ENCODE data around the gene SRM. TPM values are rescaled to one million over a fixed set of nuclear protein-coding genes. Genes with fewer than 3 reads are reported as not detected.
"Not testable (repeated sequence)": the region's sequence is repeated elsewhere in the genome, so short reads cannot be mapped to it uniquely, and the experiment has no call there.

The SRM gene
- total RNA-seq, 8 experiments from 2014 or later: 42.6 to 256 (median 75.3) TPM

DNA sequence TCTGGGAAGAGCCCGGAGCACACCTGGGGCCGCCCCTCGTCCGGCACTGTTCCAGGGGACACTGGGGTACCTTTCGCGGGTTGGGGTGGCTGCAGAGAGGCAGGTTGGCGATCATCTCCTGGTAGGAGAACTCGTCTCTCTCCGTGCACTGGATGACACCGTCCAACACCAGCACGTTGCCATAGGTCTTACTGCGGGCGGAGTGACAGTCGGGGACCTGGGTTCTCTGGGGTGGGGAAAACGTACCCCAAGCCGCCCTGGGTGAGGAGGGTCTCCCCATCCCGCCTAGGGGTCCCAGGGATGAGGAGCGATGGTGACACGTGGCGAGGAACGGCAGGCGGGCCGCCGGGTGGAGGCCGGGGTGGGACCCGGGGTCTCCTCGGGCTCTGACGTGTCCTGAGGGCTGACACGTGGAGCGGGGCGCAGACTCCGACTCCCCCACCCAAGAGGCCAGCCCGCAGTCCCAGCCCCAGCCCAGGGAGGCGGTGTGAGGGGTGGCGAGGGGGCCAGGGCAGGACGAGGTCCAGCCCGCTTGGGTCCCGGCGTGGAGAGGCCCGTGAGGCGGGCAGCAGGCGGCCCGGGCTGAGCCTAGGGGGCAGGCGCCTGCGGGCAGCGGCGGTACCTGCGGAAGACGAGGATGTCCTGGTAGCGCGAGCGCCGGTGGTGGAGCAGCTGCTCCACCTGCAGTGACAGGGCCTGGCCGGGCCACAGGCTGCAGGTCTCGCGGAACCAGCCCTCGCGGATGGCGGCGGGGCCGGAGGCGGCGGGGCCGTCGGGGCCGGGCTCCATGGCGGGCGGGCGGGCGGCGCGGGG lies 457 bp downstream of the SRM start:
- peak overlapping the region; percentile 49 to 62 for H3K27ac ChIP-seq
- in situ Hi-C loops (cut with MboI; ENCODE audit: low pct_unique_long_range_greater_than_20kb in 2 of 9, low sequenced_read_pairs in 9 of 9, unreplicated experiment in 9 of 9): no loop called here

DNA sequence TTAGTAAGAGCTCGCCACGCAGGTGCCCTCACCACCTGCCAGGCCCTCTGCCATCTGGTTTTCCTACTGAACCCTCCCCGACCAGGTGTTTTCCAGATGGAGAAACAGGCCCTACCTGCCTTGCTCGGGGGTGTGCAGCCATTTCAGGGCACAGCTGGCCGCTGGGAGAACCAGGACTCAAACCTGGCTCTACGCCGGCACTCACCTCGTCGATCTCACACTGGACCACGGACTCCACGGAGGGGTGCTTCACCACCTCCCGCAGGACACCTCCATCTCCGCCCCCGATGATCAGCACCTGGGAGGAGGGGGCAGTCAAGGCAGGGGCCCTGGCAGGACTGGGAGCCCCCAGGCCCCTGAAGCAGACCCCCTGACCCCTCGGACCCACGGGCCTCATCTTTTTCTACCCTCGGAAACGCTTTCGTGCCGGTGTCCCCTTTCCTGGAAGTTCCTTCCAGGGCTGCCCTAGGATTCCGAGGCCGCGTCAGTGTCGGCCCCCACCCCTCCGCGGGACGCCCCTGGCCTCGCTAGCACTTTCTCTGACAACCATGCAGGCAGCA lies 1.1 kb downstream of the SRM start:
- in situ Hi-C loops (cut with MboI; ENCODE audit: low pct_unique_long_range_greater_than_20kb in 2 of 9, low sequenced_read_pairs in 9 of 9, unreplicated experiment in 9 of 9): no loop called here
- H3K4me3 ChIP-seq: peak overlapping the region; percentile 71 to 95 (median 84)
- H3K27ac ChIP-seq: no peak overlapping the region
- no peak for ATAC-seq (replicated peaks in 6 of 8)
- WGBS, 10 experiments: 60 to 100% (median 80%) methylated on average over 1 to 7 of the region's 28 CpGs; no CpG with 5 or more reads in 4 of the 10 experiments
- peaks cover 10 to 11% of the 10 kb centered on the region in 2 donors for H3K4me1 ChIP-seq (replicated peaks in 1 of 2)

More for the DNA sequence above, 457 bp downstream of the SRM start:
- peak; percentile 13 to 41 (median 32) for ATAC-seq (replicated peaks in 6 of 8)
- H3K4me3 ChIP-seq: peak overlapping the region; percentile 71 to 95 (median 84)
- WGBS, 10 experiments: 0% methylated on average over 3 to 6 of the region's 72 CpGs; no CpG with 5 or more reads in 7 of the 10 experiments
- peaks cover 10 to 11% of the 10 kb centered on the region in 2 donors for H3K4me1 ChIP-seq (replicated peaks in 1 of 2)

DNA sequence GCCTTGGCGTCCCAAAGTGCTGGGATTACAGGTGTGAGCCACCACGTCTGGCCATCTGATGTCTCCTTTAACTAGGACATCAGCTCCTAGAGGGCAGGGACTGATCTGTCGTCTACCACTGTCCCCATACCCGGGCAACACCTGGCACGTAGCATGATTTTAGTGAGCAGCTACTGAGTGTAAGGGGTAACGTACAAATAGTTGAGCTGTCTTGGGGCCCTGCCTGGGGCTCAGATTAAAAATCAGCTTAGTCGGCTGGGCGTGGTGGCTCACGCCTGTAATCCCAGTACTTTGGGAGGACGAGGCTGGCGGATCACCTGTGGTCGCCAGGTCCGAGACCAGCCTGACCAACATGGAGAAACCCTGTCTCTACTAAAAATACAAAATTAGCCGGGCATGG lies 1.8 kb downstream of the SRM start:
- 83 to 100% (median 93%) methylated on average over 2 to 14 of the region's 14 CpGs; no CpG with 5 or more reads in 4 of the 10 experiments for WGBS, 10 experiments
- ATAC-seq (replicated peaks in 6 of 8): no peak
- Histone ChIP-seq H3K4me1 (replicated peaks in 1 of 2) (peaks cover 13 to 15% of the 10 kb centered on the region in 2 donors), H3K27ac (no peak overlapping the region), H3K4me3 (peak overlapping the region in 1 of 5 donors; percentile 86)
- in situ Hi-C loops (cut with MboI; ENCODE audit: low pct_unique_long_range_greater_than_20kb in 2 of 9, low sequenced_read_pairs in 9 of 9, unreplicated experiment in 9 of 9): no loop called here

DNA sequence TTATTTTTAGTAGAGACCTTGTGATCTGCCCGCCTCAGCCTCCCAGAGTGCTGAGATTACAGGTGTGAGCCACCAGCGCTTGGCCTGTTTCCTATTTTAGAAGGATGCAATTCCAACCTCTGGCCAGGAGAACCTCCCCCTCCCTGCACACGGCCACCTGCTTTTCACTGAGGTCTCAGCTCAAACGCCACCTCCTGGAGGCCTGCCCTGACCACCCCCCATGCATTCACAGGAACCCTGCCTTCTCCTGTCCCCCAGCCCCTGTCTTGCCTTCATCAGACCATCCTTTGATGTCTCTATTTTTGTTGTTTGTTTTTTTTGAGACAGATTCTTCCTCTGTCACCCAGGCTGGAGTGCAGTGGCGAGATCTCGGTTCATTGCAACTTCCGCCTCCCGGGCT lies 2.3 kb downstream of the SRM start:
- in situ Hi-C loops (cut with MboI; ENCODE audit: low pct_unique_long_range_greater_than_20kb in 2 of 9, low sequenced_read_pairs in 9 of 9, unreplicated experiment in 9 of 9): no loop called here

DNA sequence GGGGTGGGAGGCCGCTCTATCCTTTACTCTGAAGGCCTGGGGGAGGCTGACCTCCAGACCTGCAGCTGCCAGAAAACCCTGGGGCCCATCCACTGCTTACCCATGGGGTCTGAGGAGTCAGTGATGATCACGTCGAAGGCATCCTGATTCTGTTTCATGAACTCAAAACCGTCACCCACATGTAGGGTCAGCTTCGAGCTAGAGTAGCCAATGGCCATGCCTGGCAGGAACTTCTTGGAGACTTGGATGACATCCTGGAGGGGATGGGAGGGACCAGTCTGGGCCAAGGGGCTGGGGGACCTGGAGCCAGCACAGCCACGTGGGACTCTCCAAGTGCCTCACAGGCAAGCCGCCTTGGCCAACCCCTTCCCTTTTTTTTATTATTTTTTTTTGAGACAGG lies 3.3 kb downstream of the SRM start:
- no peak overlapping the region for H3K4me3 ChIP-seq
- H3K4me1 ChIP-seq (replicated peaks in 1 of 2): peaks cover 20 to 24% of the 10 kb centered on the region in 2 donors
- ATAC-seq (replicated peaks in 6 of 8): no peak
- no peak overlapping the region for H3K27ac ChIP-seq
- 60 to 100% (median 98%) methylated on average over 1 to 6 of the region's 7 CpGs; no CpG with 5 or more reads in 5 of the 10 experiments for WGBS, 10 experiments
- in situ Hi-C loops (cut with MboI; ENCODE audit: low pct_unique_long_range_greater_than_20kb in 2 of 9, low sequenced_read_pairs in 9 of 9, unreplicated experiment in 9 of 9): no loop called here

More for the DNA sequence above, 2.3 kb downstream of the SRM start:
- Histone ChIP-seq H3K27ac (no peak overlapping the region), H3K4me3 (no peak overlapping the region), H3K4me1 (replicated peaks in 1 of 2) (peaks cover 18 to 21% of the 10 kb centered on the region in 2 donors)
- ATAC-seq (replicated peaks in 6 of 8): no peak
- WGBS, 10 experiments: 73 to 100% (median 100%) methylated on average over 1 to 7 of the region's 8 CpGs; no CpG with 5 or more reads in 3 of the 10 experiments

DNA sequence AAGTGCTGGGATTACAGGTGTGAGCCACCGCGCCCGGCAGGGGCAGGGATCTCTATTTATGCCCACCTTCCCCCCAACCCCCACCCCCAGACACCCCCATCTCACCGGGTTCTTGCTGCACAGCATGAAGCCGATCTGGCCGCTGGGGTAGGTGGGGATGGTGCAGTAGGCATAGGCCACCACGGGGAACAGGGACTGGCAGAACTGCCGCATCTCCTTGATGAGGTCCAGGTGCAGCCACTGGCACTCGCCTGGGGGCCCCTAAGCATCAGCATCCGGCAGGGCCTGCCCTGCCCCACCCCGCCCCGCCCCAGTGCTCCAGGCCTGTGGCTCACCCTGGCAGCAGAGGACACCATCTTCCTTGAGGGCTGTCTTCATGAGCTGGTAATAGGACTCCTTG lies 4.1 kb downstream of the SRM start:
- peaks cover 16 to 20% of the 10 kb centered on the region in 2 donors for H3K4me1 ChIP-seq (replicated peaks in 1 of 2)
- no peak overlapping the region for H3K4me3 ChIP-seq
- ATAC-seq (replicated peaks in 6 of 8): no peak
- WGBS, 10 experiments: 80% methylated on average over 2 of the region's 12 CpGs; no CpG with 5 or more reads in 9 of the 10 experiments
- in situ Hi-C loops (cut with MboI; ENCODE audit: low pct_unique_long_range_greater_than_20kb in 2 of 9, low sequenced_read_pairs in 9 of 9, unreplicated experiment in 9 of 9): no loop called here
- H3K27ac ChIP-seq: no peak overlapping the region

DNA sequence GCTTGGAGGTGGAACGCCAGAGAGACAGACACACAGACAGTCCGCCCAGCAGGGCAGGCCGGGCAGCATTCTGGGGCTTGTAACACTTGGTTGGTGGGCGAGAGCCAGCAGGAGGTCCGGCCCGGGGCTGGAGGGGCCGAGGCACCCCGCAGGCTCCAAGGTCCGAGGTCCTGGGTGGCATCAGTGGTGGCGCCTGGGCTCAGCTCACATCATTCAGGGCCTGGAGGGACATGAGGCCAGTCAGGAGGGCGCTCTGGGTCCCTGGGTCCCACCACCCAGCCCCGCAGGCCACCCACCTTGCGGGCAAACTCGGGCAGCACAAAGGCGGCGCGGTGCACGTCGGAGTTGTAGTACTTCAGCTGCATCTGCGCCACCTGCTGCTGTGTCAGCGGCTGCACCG lies 5.2 kb downstream of the SRM start:
- ATAC-seq (replicated peaks in 6 of 8): no peak
- WGBS, 10 experiments: 80 to 88% (median 83%) methylated on average over 1 to 9 of the region's 22 CpGs; no CpG with 5 or more reads in 7 of the 10 experiments
- in situ Hi-C loops (cut with MboI; ENCODE audit: low pct_unique_long_range_greater_than_20kb in 2 of 9, low sequenced_read_pairs in 9 of 9, unreplicated experiment in 9 of 9): no loop called here
- Histone ChIP-seq H3K4me3 (no peak overlapping the region), H3K4me1 (replicated peaks in 1 of 2) (peaks cover 16 to 20% of the 10 kb centered on the region in 2 donors), H3K27ac (no peak overlapping the region)

DNA sequence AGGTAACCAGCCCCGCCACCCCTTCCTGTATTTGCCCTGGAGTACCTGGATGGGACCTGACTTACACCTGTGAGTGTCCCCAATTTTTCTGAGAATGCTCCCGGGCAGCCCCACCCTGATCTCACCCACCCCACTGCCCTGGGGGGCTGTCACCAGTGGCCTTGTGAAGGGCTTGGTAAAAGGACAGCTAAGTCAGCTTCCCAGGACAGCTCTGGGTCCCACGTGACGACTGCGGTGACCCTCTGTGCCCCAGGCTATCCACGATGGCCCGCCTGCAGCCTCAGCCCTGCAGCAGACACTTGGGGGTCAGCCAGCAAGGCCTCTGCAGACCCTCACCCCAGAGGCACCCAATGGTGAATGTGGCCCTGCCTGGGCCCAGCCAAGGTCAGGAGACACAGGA lies 5.6 kb downstream of the SRM start:
- WGBS, 10 experiments: 90 to 100% (median 93%) methylated on average over 1 to 6 of the region's 7 CpGs; no CpG with 5 or more reads in 7 of the 10 experiments
- H3K4me1 ChIP-seq (replicated peaks in 1 of 2): peaks cover 16 to 20% of the 10 kb centered on the region in 2 donors
- no peak overlapping the region for H3K27ac ChIP-seq
- no peak overlapping the region for H3K4me3 ChIP-seq
- in situ Hi-C loops (cut with MboI; ENCODE audit: low pct_unique_long_range_greater_than_20kb in 2 of 9, low sequenced_read_pairs in 9 of 9, unreplicated experiment in 9 of 9): no loop called here
- peak in 4 of 8 experiments; percentile 2 to 11 (median 2) for ATAC-seq (replicated peaks in 6 of 8)

DNA sequence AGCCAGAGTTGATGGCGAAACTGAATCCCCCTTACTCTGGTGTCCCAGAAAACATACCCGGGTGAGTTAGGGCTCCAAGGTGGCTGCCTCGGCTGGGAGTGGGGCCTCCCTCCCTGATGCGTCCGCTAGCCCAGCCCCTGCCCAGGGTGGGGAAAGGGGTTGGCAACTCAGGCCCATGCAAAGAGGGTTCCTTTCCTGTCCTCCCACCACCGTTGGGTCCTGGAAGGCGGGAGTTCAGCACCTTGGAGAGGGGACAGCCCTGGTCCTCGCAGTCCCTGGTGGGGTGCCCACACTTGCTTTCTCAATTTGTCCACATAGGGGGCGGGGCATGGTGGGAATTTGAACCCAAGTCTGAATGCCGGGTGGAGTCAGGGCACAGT lies 6.1 kb downstream of the SRM start:
- Histone ChIP-seq H3K4me3 (no peak overlapping the region), H3K27ac (no peak overlapping the region), H3K4me1 (replicated peaks in 1 of 2) (peaks cover 13 to 17% of the 10 kb centered on the region in 2 donors)
- in situ Hi-C loops (cut with MboI; ENCODE audit: low pct_unique_long_range_greater_than_20kb in 2 of 9, low sequenced_read_pairs in 9 of 9, unreplicated experiment in 9 of 9): no loop called here
- 58 to 100% (median 71%) methylated on average over 1 to 7 of the region's 10 CpGs; no CpG with 5 or more reads in 7 of the 10 experiments for WGBS, 10 experiments
- ATAC-seq (replicated peaks in 6 of 8): peak; percentile 1 to 36 (median 20)

DNA sequence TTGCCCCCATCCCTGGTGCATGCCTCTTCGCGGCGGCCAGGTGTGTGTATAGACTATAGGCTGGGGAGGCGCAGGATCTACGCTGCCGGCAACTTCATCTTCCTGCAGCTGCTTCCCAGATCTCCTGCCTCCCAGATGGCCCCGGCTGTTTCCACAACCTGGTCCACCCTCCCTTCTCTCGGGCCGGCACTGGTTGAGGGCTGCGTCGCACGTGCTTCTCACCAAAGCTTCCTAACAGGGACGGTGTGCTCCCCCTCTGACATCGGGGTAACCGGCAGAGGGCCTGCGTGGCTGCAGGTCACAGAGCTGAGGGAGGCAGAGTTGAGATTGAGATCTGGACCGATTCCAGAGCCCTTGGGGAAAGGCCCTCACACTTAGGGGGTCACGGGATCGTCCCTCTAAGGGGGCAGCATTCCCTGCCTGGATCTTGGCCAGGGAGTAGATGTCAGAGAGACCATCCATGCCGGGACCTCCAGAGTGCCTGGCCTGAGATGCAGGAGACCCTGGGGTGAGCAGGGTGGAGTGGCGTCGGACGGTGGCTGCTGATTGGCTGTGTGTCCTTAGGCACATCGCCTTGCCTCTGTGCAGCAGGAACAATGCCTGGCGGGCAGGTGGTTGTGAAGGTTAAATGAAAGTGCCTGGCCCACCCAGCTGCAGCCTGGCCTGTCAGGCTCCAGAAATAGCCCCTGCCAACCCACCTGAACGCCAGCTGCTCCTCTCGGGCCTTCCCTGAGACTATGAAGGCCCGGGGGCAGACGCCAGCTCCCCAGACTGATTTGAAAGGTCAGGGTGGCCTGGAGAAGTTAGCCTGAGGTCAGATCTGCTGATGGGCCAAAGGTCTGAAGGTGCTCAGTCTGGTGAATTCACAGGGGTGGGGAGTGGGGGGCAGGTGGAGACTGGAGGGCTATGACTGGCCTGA lies 6.7 kb downstream of the SRM start:
- no peak overlapping the region for H3K27ac ChIP-seq
- peak; percentile 9 to 66 (median 30) for ATAC-seq (replicated peaks in 6 of 8)
- peaks cover 10 to 14% of the 10 kb centered on the region in 2 donors for H3K4me1 ChIP-seq (replicated peaks in 1 of 2)
- no peak overlapping the region for H3K4me3 ChIP-seq
- WGBS, 10 experiments: 0 to 90% (median 41%) methylated on average over 1 to 17 of the region's 29 CpGs; no CpG with 5 or more reads in 2 of the 10 experiments
- in situ Hi-C loops (cut with MboI; ENCODE audit: low pct_unique_long_range_greater_than_20kb in 2 of 9, low sequenced_read_pairs in 9 of 9, unreplicated experiment in 9 of 9): no loop called here

DNA sequence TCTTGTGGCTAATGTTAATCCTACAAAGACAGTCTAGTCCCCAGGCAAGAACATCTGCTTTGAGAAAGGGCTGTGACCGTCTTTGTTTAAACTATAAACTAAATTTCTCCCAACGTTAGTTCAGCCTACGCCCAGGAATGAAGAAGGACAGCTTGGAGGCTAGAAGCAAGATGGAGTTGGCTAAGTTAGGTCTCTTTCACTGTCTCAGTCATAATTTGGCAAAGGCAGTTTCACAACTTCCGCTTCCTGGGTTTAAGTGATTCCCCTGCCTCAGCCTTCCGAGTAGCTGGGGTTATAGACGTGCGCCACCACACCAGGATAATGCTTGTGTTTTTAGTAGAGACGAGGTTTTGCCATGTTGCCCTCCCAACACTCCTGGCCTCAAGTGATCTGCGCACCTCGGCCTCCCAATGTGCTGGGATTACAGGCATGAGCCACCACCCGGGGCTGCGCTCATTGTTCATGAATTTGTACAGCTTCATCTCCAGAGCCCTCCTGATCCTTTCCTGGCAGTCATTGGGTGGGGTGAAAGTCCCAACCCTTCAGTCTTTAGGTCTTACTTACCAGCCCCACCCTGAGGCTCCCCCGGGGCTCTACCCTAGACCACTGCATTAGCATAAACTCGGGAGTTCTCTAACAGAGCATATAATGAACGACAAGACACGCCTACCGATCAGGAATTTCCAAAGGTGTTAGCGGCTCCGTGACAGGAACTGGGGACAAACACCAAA lies 7.9 kb downstream of the SRM start:
- Histone ChIP-seq H3K4me1 (replicated peaks in 1 of 2) (peaks cover 10 to 14% of the 10 kb centered on the region in 2 donors), H3K27ac (no peak overlapping the region), H3K4me3 (no peak overlapping the region)
- peak in 4 of 8 experiments; percentile 13 to 56 (median 54) for ATAC-seq (replicated peaks in 6 of 8)
- 6 to 85% (median 45%) methylated on average over 5 to 15 of the region's 19 CpGs; no CpG with 5 or more reads in 2 of the 10 experiments for WGBS, 10 experiments
- in situ Hi-C loops (cut with MboI; ENCODE audit: low pct_unique_long_range_greater_than_20kb in 2 of 9, low sequenced_read_pairs in 9 of 9, unreplicated experiment in 9 of 9): no loop called here

DNA sequence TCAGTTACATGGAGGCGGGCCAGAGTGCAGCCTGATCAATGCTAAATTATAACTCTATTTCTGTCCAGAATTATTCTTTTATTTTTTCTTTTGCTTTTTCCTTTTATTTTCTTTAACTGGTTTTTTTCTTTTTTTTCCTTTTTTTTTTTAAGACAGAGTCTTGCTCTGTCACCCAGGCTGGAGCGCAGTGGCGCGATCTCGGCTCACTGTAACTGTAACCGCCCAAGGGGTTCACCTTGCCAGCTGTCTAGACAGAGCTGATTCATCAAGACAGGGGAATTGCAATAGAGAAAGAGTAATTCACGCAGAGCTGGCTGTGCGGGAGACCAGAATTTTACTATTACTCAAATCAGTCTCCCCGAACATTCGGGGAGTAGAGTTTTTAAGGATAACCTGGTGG lies 8.7 kb downstream of the SRM start:
- H3K4me3 ChIP-seq; ATAC-seq (replicated peaks in 6 of 8); in situ Hi-C loops (cut with MboI; ENCODE audit: low pct_unique_long_range_greater_than_20kb in 2 of 9, low sequenced_read_pairs in 9 of 9, unreplicated experiment in 9 of 9); H3K27ac ChIP-seq: not testable (repeated sequence)
- H3K4me1 ChIP-seq (replicated peaks in 1 of 2): peaks cover 10 to 14% of the 10 kb centered on the region in 2 donors
- WGBS, 10 experiments: 60 to 94% (median 90%) methylated on average over 2 to 10 of the region's 10 CpGs

Measured in motor neuron (in vitro differentiated cells).